SU-DHL-6 (cell line): ENCODE data around the gene C2CD4A.

Experiments used
- CTCF ChIP-seq: fragments of 200-600 bp; sonication (generic); IDR thresholded peaks from one replicate; pipeline ENCODE4 v1.5.1; 2017; ENCODE audit warnings: antibody characterized with exemption, mild to moderate bottlenecking, low read length, moderate library complexity; ENCODE audit not compliant: insufficient read depth, poor library complexity, severe bottlenecking
- EZH2phosphoT487 ChIP-seq: fragments of 200-600 bp; sonication (generic), shearing (Covaris generic); conservative IDR thresholded peaks from 2 replicates; pipeline ENCODE4 v1.6.1; 2018; ENCODE audit warnings: mild to moderate bottlenecking, antibody characterized with exemption, low read length, moderate library complexity, mixed read lengths

DNA sequence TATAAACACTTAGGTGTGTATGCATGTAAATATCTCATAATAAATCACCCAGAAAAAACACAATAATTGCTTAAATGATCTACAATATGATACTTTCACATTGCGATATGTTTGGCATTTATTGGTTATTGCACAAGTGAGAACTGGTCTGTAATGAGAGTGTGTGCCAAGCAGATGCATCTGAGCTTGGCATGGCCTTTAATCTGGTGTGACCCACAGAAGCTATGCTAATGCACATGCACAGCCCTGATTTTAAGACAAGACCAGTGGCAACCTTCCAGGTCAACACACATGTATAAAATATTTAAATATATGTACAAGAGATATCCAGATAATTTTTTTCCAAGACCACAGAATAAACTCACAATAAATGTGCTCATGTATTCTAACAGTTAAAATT, 42.7 kb downstream of the C2CD4A start:
- TF ChIP-seq CTCF (no peak), EZH2phosphoT487 (no peak)
